Urothelium cell line (cell line): Measurements from ENCODE around the gene DGKD.
A peak's percentile ranks its signal among the peaks of the same experiment; 100 is the strongest.

Experiments
- DNase-seq: peaks from one replicate; pipeline ENCODE4 v3.0.0; 2011; ENCODE audit warnings: low spot score, mixed read lengths
- FAIRE-seq: peaks from 2 replicates; lab custom pipeline; 2011; peaks lifted over from hg19 to GRCh38; lab: Jason Lieb, UNC

Gene DGKD

GRCh38 chr2:233409286-233409991 is 55.1 kb downstream of the DGKD start:
- no peak for FAIRE-seq

GRCh38 chr2:233410196-233410760 is 56.0 kb downstream of the DGKD start:
- FAIRE-seq (no peak), DNase-seq (no peak)

More at GRCh38 chr2:233409286-233409991, 55.1 kb downstream of the DGKD start:
- no peak for DNase-seq

- FAIRE-seq (no peak), DNase-seq (no peak)
Measured at GRCh38 chr2:233411162-233411561, 56.9 kb downstream of the DGKD start.

DNA sequence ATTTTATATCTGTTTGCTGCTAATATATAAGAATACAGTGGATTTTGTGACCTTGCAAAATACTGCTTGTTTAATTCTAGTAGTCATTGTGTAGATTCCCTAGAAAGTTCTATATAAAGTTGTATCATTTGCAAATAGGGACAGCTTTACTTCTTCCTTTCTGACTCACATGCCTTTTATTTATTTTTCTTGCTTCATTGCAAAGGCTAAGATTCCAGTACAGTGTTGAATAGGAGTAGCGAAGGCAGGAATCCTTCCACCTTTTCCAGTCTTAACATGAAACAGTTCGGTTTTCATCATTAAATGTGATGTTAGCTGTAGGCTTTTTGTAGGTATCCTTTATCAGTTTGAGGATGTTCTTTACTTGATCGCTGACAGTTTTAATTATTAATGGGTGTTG is 58.1 kb downstream of the DGKD start:
- no peak for FAIRE-seq
- DNase-seq = no peak

DNA sequence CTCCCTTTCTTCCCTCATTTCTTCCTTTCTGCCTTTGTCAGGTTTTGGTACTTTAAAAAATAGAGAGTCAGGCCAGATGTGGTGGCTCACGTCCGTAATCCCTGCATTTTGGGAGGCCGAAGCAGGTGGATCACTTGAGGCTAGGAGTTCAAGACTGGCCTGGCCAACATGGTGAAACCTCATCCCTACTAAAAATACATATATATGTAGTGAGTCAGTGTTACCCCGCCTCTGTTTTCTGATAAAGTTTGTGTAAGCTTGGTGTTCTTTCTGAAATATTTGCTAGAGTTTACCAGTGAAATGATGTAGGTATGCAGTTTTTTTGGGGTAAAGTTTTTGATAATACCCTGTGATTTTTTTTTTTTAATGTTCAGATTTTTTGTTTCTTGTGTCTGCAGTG is 58.8 kb downstream of the DGKD start:
- DNase-seq (no peak), FAIRE-seq (no peak)

DNA sequence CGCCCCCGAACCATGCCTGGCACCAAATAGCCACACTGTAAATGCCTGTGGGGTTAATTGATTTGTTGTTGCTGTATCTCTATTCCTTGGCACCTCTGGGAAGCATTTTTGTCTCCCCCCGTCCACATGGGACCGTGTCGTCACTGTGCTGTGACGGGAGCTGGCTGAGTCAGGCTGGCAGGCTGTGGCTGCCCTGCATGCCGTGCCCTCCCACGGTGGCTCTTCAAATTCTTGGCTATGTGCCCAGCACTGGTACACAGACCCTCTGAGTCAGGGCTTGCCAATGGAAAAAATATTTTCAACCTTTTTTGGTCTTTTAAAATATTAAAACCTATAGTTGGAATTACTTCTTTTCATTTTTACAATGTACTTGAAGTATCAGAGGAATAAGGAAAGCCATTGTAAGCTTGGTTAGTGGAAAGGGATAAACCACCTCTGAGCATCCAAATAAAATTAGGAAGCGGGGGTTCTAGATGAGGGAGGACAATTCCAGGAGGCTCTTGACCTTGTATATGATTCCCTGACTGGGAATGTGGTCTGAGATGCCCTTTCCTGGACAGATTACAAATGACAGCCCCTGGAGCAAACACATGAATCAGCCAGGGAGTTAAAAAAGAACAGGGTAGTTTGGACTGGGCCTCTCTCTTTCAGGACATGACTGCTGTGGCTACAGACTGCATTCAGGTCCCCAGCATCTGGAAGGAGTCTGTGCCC is 59.4 kb downstream of the DGKD start:
- FAIRE-seq (no peak), DNase-seq (peak; percentile 93)

DNA sequence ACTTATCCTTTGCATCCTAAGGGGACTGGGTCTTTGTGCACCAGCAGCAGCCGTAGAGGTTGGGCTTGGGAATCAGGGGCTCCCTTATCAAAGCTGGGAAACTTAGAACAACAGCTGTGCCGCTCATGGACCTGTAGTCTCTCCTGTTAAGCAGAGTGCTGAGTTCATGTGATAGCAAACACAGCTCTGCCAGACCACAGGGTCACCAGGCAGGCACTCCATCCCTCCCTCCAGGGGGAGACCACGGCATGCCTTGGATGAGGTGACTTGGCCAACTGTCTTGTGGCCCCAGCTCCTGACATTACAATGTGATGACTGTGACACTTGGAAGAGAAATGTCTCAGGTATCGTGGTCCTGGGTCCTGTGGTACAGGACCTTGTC is 60.0 kb downstream of the DGKD start:
- FAIRE-seq (no peak), DNase-seq (peak; percentile 66)

- DNase-seq (peak; percentile 72), FAIRE-seq (no peak)
Measured at GRCh38 chr2:233414777-233415570, 60.7 kb downstream of the DGKD start.

DNA sequence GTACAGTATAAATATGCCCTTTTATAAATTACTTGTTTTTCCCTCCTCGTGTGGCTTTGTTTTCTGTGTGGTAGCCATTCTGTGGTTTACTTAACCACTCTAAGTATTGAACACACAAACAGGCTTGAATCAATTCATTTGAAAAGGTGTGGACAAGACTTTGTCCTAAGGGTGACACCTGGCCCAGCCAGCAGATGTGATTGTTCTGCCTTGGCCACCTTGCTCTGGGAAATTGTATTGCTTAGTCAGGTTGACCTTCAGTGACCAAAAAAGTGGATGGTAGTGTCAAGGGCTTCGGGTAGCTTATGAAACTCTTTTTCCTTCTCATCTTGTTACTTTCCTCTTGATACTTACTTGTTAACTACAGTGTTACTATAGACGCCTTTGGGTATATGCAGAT is 61.9 kb downstream of the DGKD start:
- no peak for DNase-seq
- no peak for FAIRE-seq

GRCh38 chr2:233416706-233417105 is 62.4 kb downstream of the DGKD start:
- no peak for DNase-seq
- FAIRE-seq = no peak

- DNase-seq (no peak), FAIRE-seq (no peak)
Measured at GRCh38 chr2:233417282-233417681, 63.0 kb downstream of the DGKD start.

DNA sequence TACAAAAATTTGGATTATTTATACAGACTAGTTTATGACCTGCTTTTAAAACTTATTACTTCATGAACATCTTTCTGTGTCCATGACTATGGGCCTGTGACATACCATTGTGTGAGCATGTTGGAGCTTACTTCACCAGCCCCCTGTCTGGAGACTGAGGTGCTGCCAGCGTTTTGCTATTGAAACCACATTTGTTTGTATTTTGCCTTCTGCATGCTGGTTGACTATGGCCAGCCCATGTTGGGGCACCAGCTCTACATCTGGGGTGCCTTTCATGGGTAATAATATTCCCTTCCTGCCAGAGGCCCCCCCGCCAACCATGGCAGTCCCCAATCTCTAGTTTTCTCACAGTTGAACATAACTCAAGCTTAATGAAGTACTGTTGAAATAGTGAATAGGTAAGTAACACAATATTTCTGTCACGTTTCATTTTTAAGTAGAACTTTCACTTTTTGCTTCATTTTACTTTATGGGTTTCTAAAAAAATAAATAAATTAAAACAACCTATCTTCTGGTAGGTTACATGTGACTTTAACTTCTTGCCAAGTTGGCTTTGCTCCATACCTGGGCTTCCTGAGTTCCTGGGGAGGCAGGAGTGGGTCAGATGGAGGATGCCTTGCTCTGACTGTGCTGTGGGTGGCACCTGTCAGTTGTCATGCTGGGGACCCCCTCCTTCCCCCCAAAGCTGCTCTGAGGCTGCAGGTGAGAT is 63.9 kb downstream of the DGKD start:
- no peak for DNase-seq
- no peak for FAIRE-seq

DNA sequence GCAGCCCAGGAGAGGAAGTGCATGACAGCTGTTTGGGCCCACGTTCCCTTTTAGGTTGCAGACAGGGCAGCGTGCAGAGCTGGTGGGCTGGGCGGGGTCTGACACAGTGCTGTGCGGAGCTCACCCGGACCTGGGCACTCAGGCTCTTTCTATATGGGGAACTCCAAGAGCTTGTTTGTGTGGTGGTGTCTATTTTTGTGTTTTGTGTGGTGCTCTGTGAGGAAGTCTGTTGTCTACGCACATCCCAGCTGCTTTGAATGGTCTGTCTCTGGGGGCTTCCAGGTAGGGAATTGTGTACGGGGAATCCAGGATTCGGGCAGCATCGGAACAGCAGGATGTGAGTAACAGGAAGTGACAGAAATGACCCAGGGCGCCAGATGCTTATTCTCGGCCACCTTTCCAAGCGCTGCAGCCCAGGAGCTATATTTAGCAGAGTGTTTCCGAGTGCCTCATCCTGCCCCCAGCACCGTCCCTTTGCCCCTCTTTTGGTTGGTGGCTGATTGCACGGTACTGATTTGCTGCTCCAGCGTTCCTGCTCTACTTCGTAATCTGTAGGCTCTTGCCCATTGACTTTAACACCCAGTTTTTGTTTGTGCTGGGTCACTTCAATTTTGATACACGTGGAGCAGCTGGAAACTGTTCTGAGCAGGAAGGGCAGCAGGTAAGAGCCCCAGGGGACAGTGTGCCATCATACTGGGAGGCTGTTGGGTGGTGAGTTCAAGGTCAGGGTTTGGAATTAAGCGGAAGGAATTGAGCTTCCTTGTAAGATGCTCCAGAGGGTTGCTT is 64.7 kb downstream of the DGKD start:
- no peak for FAIRE-seq
- peak; percentile 74 for DNase-seq

DNA sequence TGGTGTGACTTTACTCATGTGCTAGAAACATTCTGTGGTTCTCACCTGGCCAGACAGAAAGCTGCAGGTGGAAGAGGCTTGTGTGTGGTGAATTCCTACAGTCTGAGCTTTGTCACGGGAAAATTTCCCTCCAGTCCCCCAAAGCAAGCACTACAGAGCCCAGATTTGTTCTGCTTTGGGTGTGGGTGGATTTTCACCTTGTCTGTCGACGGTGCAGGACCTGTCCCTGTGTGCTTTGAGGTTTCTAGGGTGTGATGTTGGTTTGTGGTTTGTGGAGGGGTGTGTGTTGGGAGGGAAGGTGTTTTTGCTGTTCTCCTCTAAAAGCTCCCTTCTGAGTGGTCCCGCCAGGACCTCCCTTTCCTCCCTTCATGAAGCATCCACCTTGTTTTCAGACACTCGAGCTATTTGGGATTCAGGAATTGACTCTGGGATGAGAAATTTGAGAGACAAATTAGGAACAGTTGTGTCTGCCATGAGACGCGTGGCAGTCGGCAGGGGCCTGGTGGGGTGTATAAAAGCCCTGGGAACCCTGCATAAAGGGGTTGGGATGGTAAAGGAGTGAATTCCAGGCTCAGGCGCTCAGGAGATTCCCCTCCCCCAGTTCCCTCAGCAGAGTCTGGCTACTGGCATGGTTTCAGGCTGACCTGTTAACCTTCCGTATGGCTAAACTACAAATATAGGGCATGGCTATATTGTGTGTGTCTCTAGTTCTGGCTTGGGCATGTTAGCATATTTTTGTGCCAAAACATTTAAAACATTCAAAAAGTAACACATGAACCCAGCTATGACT is 65.5 kb downstream of the DGKD start:
- DNase-seq (no peak), FAIRE-seq (no peak)

- DNase-seq = no peak
- no peak for FAIRE-seq
Measured at GRCh38 chr2:233421091-233421816, 67.0 kb downstream of the DGKD start.

GRCh38 chr2:233422050-233422639 is 67.9 kb downstream of the DGKD start:
- DNase-seq (no peak), FAIRE-seq (no peak)

DNA sequence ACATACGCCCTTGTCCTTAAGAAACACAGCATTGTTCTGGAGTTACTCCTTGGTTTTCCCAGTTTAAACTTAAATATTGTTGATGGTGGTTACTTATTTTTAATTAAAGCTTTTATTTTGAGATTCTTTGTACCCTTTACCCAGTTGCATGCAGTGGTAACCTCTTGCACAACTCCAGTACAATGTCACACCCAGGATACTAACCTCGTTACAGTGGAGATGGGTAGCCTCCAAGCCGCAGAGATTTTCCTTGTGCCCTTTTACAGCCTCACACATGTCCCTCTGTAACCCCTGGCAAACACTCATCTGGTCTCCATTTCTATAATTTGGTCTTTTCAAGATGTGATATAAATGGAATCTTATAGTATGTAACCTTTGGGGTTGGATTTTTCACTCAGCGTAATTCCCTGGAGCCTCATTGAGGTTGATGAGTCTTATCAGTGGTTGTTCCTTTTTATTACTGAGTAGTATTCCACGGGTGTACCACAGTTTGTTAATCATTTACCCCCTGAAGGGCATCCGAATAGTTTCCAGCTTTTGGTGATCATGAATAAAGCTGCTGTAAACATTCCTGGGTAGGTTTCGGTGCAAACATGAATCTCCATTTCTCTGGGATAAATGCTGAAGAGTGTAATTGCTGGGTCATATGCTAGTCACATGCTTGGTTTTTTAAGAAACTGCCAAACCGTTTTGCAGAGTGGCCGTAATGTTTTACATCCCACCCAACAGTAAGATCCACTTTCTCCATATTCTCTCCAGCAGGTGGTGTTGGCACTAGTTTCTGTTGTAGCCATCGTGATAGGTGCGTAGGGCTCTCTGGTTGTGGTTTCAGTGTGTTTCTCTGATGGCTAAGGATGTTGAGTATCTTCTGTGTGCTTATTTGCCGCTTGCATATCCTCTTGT is 68.6 kb downstream of the DGKD start:
- DNase-seq = no peak
- FAIRE-seq = no peak
